Limb (tissue), 2 donors: ENCODE measurements around the gene DEPDC1B.
"Not testable (repeated sequence)": the region's sequence is repeated elsewhere in the genome, so short reads cannot be mapped to it uniquely, and the experiment has no call there.

Experiments used
- DNase-seq, 2 donors: peaks; one replicate each; pipeline ENCODE4 v3.0.0-alpha.2; 2016; ENCODE audit errors: extremely low spot score in 2 of 2

DEPDC1B gene

GRCh38 chr5:60699609-60700415 lies at the start of gene DEPDC1B:
DEPDC1B (minus strand) TSS chr5:60700166; CDS start chr5:60700093, 73 bp downstream.
- DNase-seq: peak; percentile 92 to 96

GRCh38 chr5:60744682-60745081 lies 44.7 kb upstream of the DEPDC1B start:
- DNase-seq: no peak

GRCh38 chr5:60743511-60744314 lies 43.7 kb upstream of the DEPDC1B start:
- no peak for DNase-seq

- DNase-seq: no peak
Observed at GRCh38 chr5:60740322-60740721, 40.4 kb upstream of the DEPDC1B start.

- no peak for DNase-seq
Observed at GRCh38 chr5:60738933-60739332, 39.0 kb upstream of the DEPDC1B start.

- no peak for DNase-seq
Observed at GRCh38 chr5:60738461-60738860, 38.5 kb upstream of the DEPDC1B start.

- DNase-seq: not testable (repeated sequence)
Observed at GRCh38 chr5:60730858-60731257, 30.9 kb upstream of the DEPDC1B start.

GRCh38 chr5:60727033-60727679 lies 27.2 kb upstream of the DEPDC1B start:
- DNase-seq: no peak

- no peak for DNase-seq
Observed at GRCh38 chr5:60724126-60724525, 24.2 kb upstream of the DEPDC1B start.

GRCh38 chr5:60722416-60722815 lies 22.4 kb upstream of the DEPDC1B start:
- DNase-seq: no peak

GRCh38 chr5:60719329-60719728 lies 19.4 kb upstream of the DEPDC1B start:
- DNase-seq: no peak

- no peak for DNase-seq
Observed at GRCh38 chr5:60718166-60718892, 18.4 kb upstream of the DEPDC1B start.

GRCh38 chr5:60715201-60715928 lies 15.4 kb upstream of the DEPDC1B start:
- not testable (repeated sequence) for DNase-seq

- DNase-seq: no peak
Observed at GRCh38 chr5:60712950-60713349, 13.0 kb upstream of the DEPDC1B start.

GRCh38 chr5:60711892-60712291 lies 11.9 kb upstream of the DEPDC1B start:
- not testable (repeated sequence) for DNase-seq

GRCh38 chr5:60710362-60710761 lies 10.4 kb upstream of the DEPDC1B start:
- no peak for DNase-seq

- no peak for DNase-seq
Observed at GRCh38 chr5:60705144-60705543, 5.2 kb upstream of the DEPDC1B start.

GRCh38 chr5:60703944-60704343 lies 4.0 kb upstream of the DEPDC1B start:
- no peak for DNase-seq

GRCh38 chr5:60701321-60701968 lies 1.5 kb upstream of the DEPDC1B start:
- DNase-seq: no peak

- DNase-seq: peak in 1 of 2 donors; percentile 32
Observed at GRCh38 chr5:60700416-60700757, 421 bp upstream of the DEPDC1B start.
